Sigmoid colon (tissue), 7 donors: Measurements from ENCODE around the gene FAM193A. TPM values are rescaled to one million over a fixed set of nuclear protein-coding genes. Genes with fewer than 3 reads are reported as not detected.

ENCODE experiments used
- DNase-seq: peaks from one replicate; pipeline ENCODE4 v3.0.0-alpha.2; 2019
- H3K27ac ChIP-seq, 4 donors: fragments of 200-600 bp; sonication (generic); one replicate each; pipeline ENCODE4 v1.5.1; 2016 to 2019; ENCODE audit warnings: mild to moderate bottlenecking in 1 of 4
- H3K27me3 ChIP-seq, 3 donors: fragments of 200-600 bp; sonication (generic); one replicate each; pipeline ENCODE4 v1.5.1; 2019; ENCODE audit warnings: mild to moderate bottlenecking in 1 of 3
- H3K36me3 ChIP-seq, 4 donors: fragments of 200-600 bp; sonication (generic); one replicate each; pipeline ENCODE4 v1.5.1; 2016 to 2019
- H3K4me1 ChIP-seq, 4 donors: fragments of 200-600 bp; sonication (generic); one replicate each; pipeline ENCODE4 v1.5.1; 2017 to 2019
- H3K4me3 ChIP-seq, 4 donors: fragments of 200-600 bp; sonication (generic); one replicate each; pipeline ENCODE4 v1.5.1; 2017 to 2019; ENCODE audit warnings: mild to moderate bottlenecking in 2 of 4, moderate library complexity in 1 of 4
- H3K9me3 ChIP-seq, 4 donors: fragments of 200-600 bp in 3 of 4; sonication (generic) in 3 of 4; one replicate each; pipeline versions ENCODE4 v1.5.1 to v1.6.1; 2013 to 2019
- EP300 ChIP-seq, 4 donors: sonication (generic); formaldehyde crosslinking; IDR thresholded peaks; one replicate each; pipeline ENCODE4 v1.6.1; 2017; ENCODE audit warnings: antibody characterized with exemption in 4 of 4
- POLR2A ChIP-seq, 2 donors: fragments of 450-650 bp; IDR thresholded peaks; one replicate each; pipeline ENCODE4 v1.6.1; 2016; ENCODE audit warnings: antibody characterized with exemption in 2 of 2, mild to moderate bottlenecking in 2 of 2, moderate library complexity in 2 of 2
- POLR2AphosphoS5 ChIP-seq, 4 donors: sonication (generic); formaldehyde crosslinking; IDR thresholded peaks; one replicate each; pipeline ENCODE4 v1.6.1; 2017; ENCODE audit warnings: antibody characterized with exemption in 4 of 4
- WGBS, 2 donors: extraction: QIAGEN DNeasy Blood & Tissue Kit; methylation state at CpG; one replicate each; pipeline ENCODE4 v1.1.7; 2013; 5-methylcytosine and 5-hydroxymethylcytosine counted together
- intact Hi-C: fragments of 100-400 bp; cut with DNase I; formaldehyde crosslinking; loops from one replicate; pipeline ENCODE4 v1.15.1; 2023
- polyA plus RNA-seq, 3 donors: library from polyadenylated mRNA; stranded (reverse); fragments of 200-250 nt; gene quantifications; one replicate each; pipeline ENCODE4 v1.2.3, GENCODE V29; 2013
- total RNA-seq, 4 donors: library from RNA; depleted of rRNA; stranded (reverse); fragments of >200 nt; gene quantifications; one replicate each; pipeline ENCODE4 v1.1.0, GENCODE V29; 2016
- TF ChIP-seq, protein P1 (sequence below), 4 experiments: fragments of 450-650 bp in 3 of 4; fragments of 200-600 bp in 1 of 4; IDR thresholded peaks; one replicate each; pipeline ENCODE4 v1.5.1; 2016 to 2019; ENCODE audit warnings: antibody characterized with exemption in 4 of 4, mild to moderate bottlenecking in 3 of 4, moderate library complexity in 2 of 4
- donor health status: healthy with polysubstance abuse.
- donor health status: Bipolar disorder and iron deficiency.
- donor health status: healthy.

Gene FAM193A
- total and polyA plus RNA-seq, 7 donors, result 6.0 to 32.4 (median 17.4) TPM

DNA sequence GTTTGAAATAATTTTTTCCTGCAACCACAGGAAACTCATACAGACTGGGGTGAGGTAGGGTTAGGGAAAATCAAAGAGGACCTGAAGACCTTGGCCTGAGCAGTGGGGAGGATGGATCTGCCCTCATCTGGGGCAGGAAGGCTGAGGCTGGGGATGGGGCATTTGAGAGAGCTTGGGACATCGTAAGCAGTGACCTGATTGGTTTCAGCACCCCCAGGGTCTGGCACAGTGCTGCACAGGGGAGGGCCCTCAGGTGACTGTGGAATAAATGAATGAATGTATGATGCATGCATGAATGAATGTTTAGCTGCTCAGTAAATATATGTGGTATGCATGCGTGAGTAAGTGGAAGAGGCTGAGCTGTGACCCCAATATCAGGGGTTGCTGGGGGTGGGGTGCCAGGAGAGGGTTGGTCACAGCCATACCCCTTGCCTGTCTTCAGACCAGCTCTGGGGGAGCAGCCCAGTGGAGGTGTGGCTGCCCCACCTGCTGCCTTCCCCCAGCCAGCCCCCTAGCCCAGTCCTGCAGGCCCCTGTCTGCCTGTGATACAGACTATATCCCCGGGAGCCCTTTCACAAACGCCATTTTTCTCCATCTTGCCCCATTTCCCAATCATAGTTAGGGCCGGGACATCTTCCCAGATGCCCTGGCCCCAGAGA, 230.7 kb downstream of the FAM193A start:
- peaks cover 0 to 4% (median 0%) of the 10 kb centered on the region in 3 donors for H3K27me3 ChIP-seq
- no peaks in the 10 kb centered on the region for H3K9me3 ChIP-seq
- no peak overlapping the region for H3K27ac ChIP-seq
- intact Hi-C loops, result no loop called here
- DNase-seq, result peak; percentile 57
- peaks cover 0 to 13% (median 8%) of the 10 kb centered on the region in 4 donors for H3K4me1 ChIP-seq
- 90 to 92% methylated on average over 5 of the region's 5 CpGs for WGBS, 2 donors
- H3K36me3 ChIP-seq, result no peaks in the 10 kb centered on the region
- TF ChIP-seq EP300 (IDR thresholded peaks at IDR 0.05), result no peak
- TF ChIP-seq, protein P1, sequence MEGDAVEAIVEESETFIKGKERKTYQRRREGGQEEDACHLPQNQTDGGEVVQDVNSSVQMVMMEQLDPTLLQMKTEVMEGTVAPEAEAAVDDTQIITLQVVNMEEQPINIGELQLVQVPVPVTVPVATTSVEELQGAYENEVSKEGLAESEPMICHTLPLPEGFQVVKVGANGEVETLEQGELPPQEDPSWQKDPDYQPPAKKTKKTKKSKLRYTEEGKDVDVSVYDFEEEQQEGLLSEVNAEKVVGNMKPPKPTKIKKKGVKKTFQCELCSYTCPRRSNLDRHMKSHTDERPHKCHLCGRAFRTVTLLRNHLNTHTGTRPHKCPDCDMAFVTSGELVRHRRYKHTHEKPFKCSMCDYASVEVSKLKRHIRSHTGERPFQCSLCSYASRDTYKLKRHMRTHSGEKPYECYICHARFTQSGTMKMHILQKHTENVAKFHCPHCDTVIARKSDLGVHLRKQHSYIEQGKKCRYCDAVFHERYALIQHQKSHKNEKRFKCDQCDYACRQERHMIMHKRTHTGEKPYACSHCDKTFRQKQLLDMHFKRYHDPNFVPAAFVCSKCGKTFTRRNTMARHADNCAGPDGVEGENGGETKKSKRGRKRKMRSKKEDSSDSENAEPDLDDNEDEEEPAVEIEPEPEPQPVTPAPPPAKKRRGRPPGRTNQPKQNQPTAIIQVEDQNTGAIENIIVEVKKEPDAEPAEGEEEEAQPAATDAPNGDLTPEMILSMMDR (IDR thresholded peaks at IDR 0.05), result no peak
- TF ChIP-seq POLR2A (IDR thresholded peaks at IDR 0.05), result no peak
- no peak for TF ChIP-seq POLR2AphosphoS5 (IDR thresholded peaks at IDR 0.05)
- no peak overlapping the region for H3K4me3 ChIP-seq

DNA sequence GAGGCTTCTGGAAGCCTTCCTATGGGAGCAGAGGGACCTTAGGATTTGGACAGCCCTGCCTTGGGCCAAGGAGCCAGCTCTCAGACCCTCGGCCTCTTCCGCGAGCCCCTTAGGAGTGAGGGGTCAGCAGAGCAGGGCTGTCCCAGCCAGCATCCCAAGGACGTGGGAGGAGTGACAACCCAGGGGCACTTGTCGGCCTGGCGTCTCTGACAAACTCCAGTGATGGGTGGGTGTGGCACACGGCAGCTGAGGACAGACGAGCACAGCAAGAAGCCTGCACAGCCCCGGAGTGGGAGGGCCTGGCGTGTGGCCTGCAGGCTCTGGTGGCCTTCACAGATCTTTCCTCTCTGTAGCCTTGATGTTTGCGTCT, 231.2 kb downstream of the FAM193A start:
- TF ChIP-seq, protein P1 (IDR thresholded peaks at IDR 0.05), result no peak
- no peak for TF ChIP-seq EP300 (IDR thresholded peaks at IDR 0.05)
- no peak for TF ChIP-seq POLR2AphosphoS5 (IDR thresholded peaks at IDR 0.05)
- TF ChIP-seq POLR2A (IDR thresholded peaks at IDR 0.05), result no peak
- WGBS, 2 donors, result 64 to 77% methylated on average over 11 of the region's 11 CpGs
- no peaks in the 10 kb centered on the region for H3K36me3 ChIP-seq
- intact Hi-C loops, result no loop called here
- DNase-seq, result peak; percentile 54
- H3K4me1 ChIP-seq, result peaks cover 0 to 13% (median 8%) of the 10 kb centered on the region in 4 donors
- H3K9me3 ChIP-seq, result no peaks in the 10 kb centered on the region
- peaks cover 0 to 4% (median 0%) of the 10 kb centered on the region in 3 donors for H3K27me3 ChIP-seq
- no peak overlapping the region for H3K27ac ChIP-seq
- H3K4me3 ChIP-seq, result no peak overlapping the region

DNA sequence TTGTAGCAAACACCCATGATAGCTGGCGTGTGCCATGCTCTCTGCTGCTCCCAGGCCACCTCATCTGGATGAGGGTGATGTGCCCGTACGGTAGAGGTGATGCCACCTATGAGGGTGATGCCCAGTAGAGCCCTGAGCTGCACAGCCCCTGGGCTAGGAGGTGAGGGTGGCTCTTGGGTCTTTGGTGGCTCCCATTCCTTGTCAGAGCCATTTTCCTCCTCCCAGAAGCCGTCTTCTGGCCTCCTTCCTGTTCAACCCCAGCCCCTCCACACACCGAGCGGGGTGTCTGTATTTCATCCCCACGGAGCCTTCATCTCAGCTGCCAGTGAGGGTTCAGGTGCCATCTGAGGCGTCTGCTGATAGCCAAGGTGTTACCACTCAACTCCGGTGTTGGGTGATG, 231.7 kb downstream of the FAM193A start:
- peak; percentile 37 for DNase-seq
- 89 to 90% methylated on average over 9 of the region's 9 CpGs for WGBS, 2 donors
- peaks cover 0 to 13% (median 8%) of the 10 kb centered on the region in 4 donors for H3K4me1 ChIP-seq
- intact Hi-C loops, result no loop called here
- H3K4me3 ChIP-seq, result no peak overlapping the region
- H3K9me3 ChIP-seq, result no peaks in the 10 kb centered on the region
- no peak for TF ChIP-seq EP300 (IDR thresholded peaks at IDR 0.05)
- TF ChIP-seq POLR2AphosphoS5 (IDR thresholded peaks at IDR 0.05), result no peak
- TF ChIP-seq, protein P1 (IDR thresholded peaks at IDR 0.05), result no peak
- no peak for TF ChIP-seq POLR2A (IDR thresholded peaks at IDR 0.05)
- H3K36me3 ChIP-seq, result no peaks in the 10 kb centered on the region
- peaks cover 0 to 4% (median 0%) of the 10 kb centered on the region in 3 donors for H3K27me3 ChIP-seq
- no peak overlapping the region for H3K27ac ChIP-seq

DNA sequence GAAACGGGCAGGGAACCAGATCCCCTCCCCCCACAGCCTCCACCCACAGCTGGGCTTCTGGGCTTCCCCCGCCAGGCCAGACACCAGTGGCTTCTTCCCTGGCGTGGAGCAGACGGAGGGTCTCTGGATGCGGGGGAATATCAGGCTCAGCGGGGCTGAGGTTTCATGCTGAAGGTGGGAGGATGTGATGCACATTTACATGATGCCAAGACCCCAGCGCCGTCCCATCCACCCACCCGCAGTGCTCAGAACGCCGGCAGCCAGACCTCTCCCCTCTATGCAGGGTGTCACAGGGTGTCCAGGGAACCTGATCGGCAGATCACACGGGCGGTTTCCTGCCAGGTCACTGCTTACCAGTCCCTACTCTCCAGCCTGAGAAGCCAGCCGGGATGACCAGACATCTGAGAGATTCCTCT, 232.5 kb downstream of the FAM193A start:
- H3K36me3 ChIP-seq, result no peaks in the 10 kb centered on the region
- no peak overlapping the region for H3K27ac ChIP-seq
- no peaks in the 10 kb centered on the region for H3K9me3 ChIP-seq
- H3K4me1 ChIP-seq, result peaks cover 0 to 6% (median 3%) of the 10 kb centered on the region in 4 donors
- intact Hi-C loops, result no loop called here
- no peak for TF ChIP-seq POLR2A (IDR thresholded peaks at IDR 0.05)
- no peak for TF ChIP-seq EP300 (IDR thresholded peaks at IDR 0.05)
- no peak for TF ChIP-seq POLR2AphosphoS5 (IDR thresholded peaks at IDR 0.05)
- TF ChIP-seq, protein P1 (IDR thresholded peaks at IDR 0.05), result no peak
- 80 to 81% methylated on average over 15 of the region's 15 CpGs for whole genome bisulfite sequencing, 2 donors
- H3K27me3 ChIP-seq, result peaks cover 0 to 4% (median 0%) of the 10 kb centered on the region in 3 donors
- peak; percentile 61 for DNase-seq
- H3K4me3 ChIP-seq, result no peak overlapping the region
